K562 (cell line): Measurements from ENCODE around the gene ATP6V0E1. TPM values are rescaled to one million over a fixed set of nuclear protein-coding genes. Genes with fewer than 3 reads are reported as not detected.

Source experiments
- CTCFL ChIP-seq: IDR thresholded peaks from 2 replicates; pipeline ENCODE4 v1.6.1; 2011; ENCODE audit warnings: borderline replicate concordance, low read depth, mild to moderate bottlenecking, moderate library complexity, low read length; ENCODE audit not compliant: insufficient read depth, poor library complexity, severe bottlenecking
- ID3 ChIP-seq, 2 experiments: fragments of 250-450 bp in 1 of 2; fragments of 450-650 bp in 1 of 2; sonication (Bioruptor Pico) in 1 of 2; IDR thresholded peaks; 2 replicates each; pipeline versions ENCODE4 v1.6.1 to v1.8.0; 2016 to 2021; ENCODE audit warnings: mild to moderate bottlenecking in 2 of 2, moderate library complexity in 2 of 2, missing compliant biosample characterization in 1 of 2, missing genetic modification characterization in 1 of 2
- MTA3 ChIP-seq: fragments of 450-650 bp; formaldehyde crosslinking; IDR thresholded peaks from 2 replicates; pipeline ENCODE4 v1.6.1; 2017; ENCODE audit warnings: mild to moderate bottlenecking, borderline replicate concordance
- MYBL2 ChIP-seq, 2 experiments: fragments of 450-650 bp in 1 of 2; sonication (generic) in 1 of 2; formaldehyde crosslinking in 1 of 2; IDR thresholded peaks; 2 replicates each; pipeline versions ENCODE4 v1.6.1 to v1.8.1; 2017 to 2022; ENCODE audit warnings: borderline replicate concordance in 1 of 2, inconsistent platforms in 1 of 2, low read depth in 1 of 2, mild to moderate bottlenecking in 1 of 2, missing genetic modification reagents in 1 of 2, moderate library complexity in 1 of 2
- SAP30 ChIP-seq: fragments of 200-600 bp; sonication (generic); IDR thresholded peaks from 2 replicates; pipeline ENCODE4 v1.6.1; 2012; ENCODE audit warnings: borderline replicate concordance, low read depth, mild to moderate bottlenecking, moderate library complexity, low read length, control low read depth, inconsistent platforms; ENCODE audit not compliant: insufficient read depth, poor library complexity, severe bottlenecking
- polyA plus RNA-seq, 8 experiments: library from polyadenylated mRNA; depleted of rRNA in 4 of 8; stranded (reverse) in 5 of 8; unstranded in 3 of 8; fragments of >200 nt; fragmentation: Nextera tagmentation in 2 of 8; fragmentation: Illumina TruSeq in 1 of 8; extraction: Ambion mirVana in 2 of 8; extraction: Trizol in 1 of 8; gene quantifications; 2 replicates each; pipeline versions ENCODE4 v1.2.1 to v1.2.3, GENCODE V29; 2011 to 2014; ENCODE audit warnings: inconsistent platforms in 1 of 8, missing spikeins in 1 of 8
- total RNA-seq, 7 experiments: library from RNA; depleted of rRNA in 6 of 7; stranded (reverse); fragments of >200 nt in 6 of 7; fragmentation: Illumina TruSeq in 2 of 7; extraction: Trizol in 2 of 7; gene quantifications; 2 replicates each; pipeline versions ENCODE4 v1.2.1 to v1.2.3, GENCODE V29; 2011 to 2021; ENCODE audit warnings: low replicate concordance in 1 of 7

The ATP6V0E1 gene
- total and polyA plus RNA-seq, 9 of the 15 experiments (the other 6 are each of a cell fraction or from before 2014, with no cell fraction given) = 63.8 to 395 (median 112) TPM

GRCh38 chr5:172939071-172939470, 44.5 kb upstream of the ATP6V0E1 start (continued):
- peak; percentile 81 for TF ChIP-seq CTCFL
- TF ChIP-seq MYBL2 (IDR thresholded peaks at IDR 0.05; ENCODE audit: low read depth) = no peak
- no peak for TF ChIP-seq MYBL2 (CRISPR knock-in tag; IDR thresholded peaks at IDR 0.05; ENCODE audit: borderline replicate concordance)
- 0 out of 2 replicates have a peak, but pooled peaks have one; percentile 61 for TF ChIP-seq MTA3
- no peak for TF ChIP-seq SAP30
- TF ChIP-seq ID3 (CRISPR knock-in tag; IDR thresholded peaks at IDR 0.05) = no peak
- no peak for TF ChIP-seq ID3 (tag; IDR thresholded peaks at IDR 0.05)
